GM12878 (cell line): Measurements from ENCODE around the gene IMMP2L. TPM values are rescaled to one million over a fixed set of nuclear protein-coding genes. Genes with fewer than 3 reads are reported as not detected.

Source experiments
- ATAC-seq: fragments of 200-7000 bp; cut with Tn5 transposase; 3 replicates; pipeline ENCODE4 v1.9.1; 2020; ENCODE audit warnings: mild to moderate bottlenecking, moderate library complexity
- BruUV-seq: library from RNA; stranded (reverse); fragments of 400-500 nt; replicated peaks from 2 replicates; lab custom pipeline; 2021; lab: Mats Ljungman, UMichigan
- CTCF ChIA-PET: fragments of 300-600 bp; sonication (Branson Sonifier 250); formaldehyde crosslinking; extraction: SDS; loops from one replicate; lab custom pipeline; 2021; ENCODE audit warnings: inconsistent platforms; lab: Yijun Ruan, JAX
- POLR2A ChIA-PET: fragments of 350-600 bp; formaldehyde crosslinking; extraction: SDS; loops from one replicate; lab custom pipeline; 2021; ENCODE audit warnings: inconsistent platforms; lab: Charles Lee
- RAD21 ChIA-PET: fragments of 300-600 bp; sonication (Branson Sonifier 250); formaldehyde crosslinking; loops from one replicate; lab custom pipeline; 2023; ENCODE audit warnings: antibody characterized with exemption; ENCODE audit not compliant: unreplicated experiment; lab: Charles Lee
- SMC1A ChIA-PET: fragments of 300-600 bp; sonication (Branson Sonifier 250); formaldehyde crosslinking; loops from one replicate; lab custom pipeline; 2023; ENCODE audit not compliant: unreplicated experiment, uncharacterized antibody; lab: Charles Lee
- DNase-seq: peaks from one replicate; pipeline ENCODE4 v3.0.0-alpha.2; 2011; ENCODE audit warnings: low read depth, low spot score
- FAIRE-seq: peaks from 3 replicates; lab custom pipeline; 2011; peaks lifted over from hg19 to GRCh38; lab: Jason Lieb, UNC
- H2AFZ ChIP-seq: 2 replicates; pipeline ENCODE4 v1.6.0; 2011; ENCODE audit warnings: low read depth, low read length, control low read depth; ENCODE audit not compliant: control insufficient read depth
- H3K27ac ChIP-seq: 2 replicates; pipeline ENCODE4 v1.5.1; 2011; ENCODE audit warnings: control low read depth; ENCODE audit not compliant: control insufficient read depth, insufficient read depth
- H3K27me3 ChIP-seq, 2 experiments: replicated peaks in 1 of 2; 2 replicates each; pipeline versions ENCODE4 v1.6.0 to v1.6.1; 2011; ENCODE audit warnings: low read length in 1 of 2; ENCODE audit not compliant: control insufficient read depth in 2 of 2, insufficient read depth in 2 of 2
- H3K36me3 ChIP-seq, 2 experiments: 2 replicates each; pipeline ENCODE4 v1.5.1; 2011; ENCODE audit warnings: low read length in 1 of 2; ENCODE audit not compliant: control insufficient read depth in 2 of 2, insufficient read depth in 2 of 2
- H3K4me1 ChIP-seq: 2 replicates; pipeline ENCODE4 v1.6.1; 2011; ENCODE audit warnings: mild to moderate bottlenecking, low read length, moderate library complexity, mixed read lengths; ENCODE audit not compliant: control insufficient read depth, insufficient read depth
- H3K4me2 ChIP-seq: 2 replicates; pipeline ENCODE4 v1.6.0; 2011; ENCODE audit warnings: control low read depth; ENCODE audit not compliant: control insufficient read depth, insufficient read depth
- H3K4me3 ChIP-seq: fragments of 200-600 bp; sonication (generic); 2 replicates; pipeline ENCODE4 v1.5.1; 2016
- H3K79me2 ChIP-seq: 2 replicates; pipeline ENCODE4 v1.6.0; 2011; ENCODE audit warnings: low read length; ENCODE audit not compliant: control insufficient read depth, insufficient read depth
- H3K9ac ChIP-seq: 2 replicates; pipeline ENCODE4 v1.8.0; 2011; ENCODE audit warnings: low read length, control low read depth, mixed read lengths; ENCODE audit not compliant: control insufficient read depth, insufficient read depth
- H3K9me3 ChIP-seq: replicated peaks from 3 replicates; pipeline ENCODE4 v1.5.1; 2011; ENCODE audit warnings: mild to moderate bottlenecking, low read length; ENCODE audit not compliant: control insufficient read depth, insufficient read depth
- H4K20me1 ChIP-seq: 2 replicates; pipeline ENCODE4 v1.6.0; 2011; ENCODE audit not compliant: control insufficient read depth, insufficient read depth
- BCL3 ChIP-seq: IDR thresholded peaks from 2 replicates; pipeline ENCODE4 v1.6.1; 2011; ENCODE audit warnings: borderline replicate concordance, low read depth, mild to moderate bottlenecking, moderate library complexity, low read length; ENCODE audit not compliant: insufficient read depth, poor library complexity, severe bottlenecking
- CEBPB ChIP-seq, 2 experiments: fragments of 150-350 bp in 1 of 2; IDR thresholded peaks; 2 replicates each; pipeline ENCODE4 v1.6.1; 2012 to 2014; ENCODE audit warnings: low read depth in 2 of 2, low read length in 2 of 2, borderline replicate concordance in 1 of 2, inconsistent platforms in 1 of 2
- HDAC6 ChIP-seq: fragments of 200-600 bp; sonication (generic); IDR thresholded peaks from one replicate; pipeline ENCODE4 v1.8.0; 2017; ENCODE audit warnings: antibody characterized with exemption; ENCODE audit not compliant: unreplicated experiment
- MAX ChIP-seq: IDR thresholded peaks from 2 replicates; pipeline ENCODE4 v1.6.1; 2012; ENCODE audit warnings: low read depth, low read length, improper control_type of control experiment
- RB1 ChIP-seq: fragments of 450-650 bp; formaldehyde crosslinking; IDR thresholded peaks from 2 replicates; pipeline ENCODE4 v1.6.1; 2017; ENCODE audit warnings: mild to moderate bottlenecking, borderline replicate concordance
- SP1 ChIP-seq: IDR thresholded peaks from one replicate; pipeline ENCODE4 v1.6.1; 2011; ENCODE audit warnings: low read depth, low read length
- WGBS: methylation state at CpG from one replicate; pipeline ENCODE4 v1.1.6; 2016; ENCODE audit warnings: low lambda C conversion rate; ENCODE audit not compliant: insufficient replicate concordance, insufficient coverage; ENCODE audit errors: missing lambda C conversion rate; 5-methylcytosine and 5-hydroxymethylcytosine counted together
- in situ Hi-C: fragments of 300-500 bp; cut with MboI; formaldehyde crosslinking; loops from 9 replicates; pipeline ENCODE4 v1.14.3; 2018; ENCODE audit warnings: mixed read lengths
- intact Hi-C: fragments of 100-400 bp; cut with micrococcal nuclease; formaldehyde crosslinking; loops from one replicate; pipeline ENCODE4 v1.14.2; 2022; ENCODE audit not compliant: unreplicated experiment
- polyA plus RNA-seq, 11 experiments: library from polyadenylated mRNA; depleted of rRNA in 4 of 11; unstranded in 6 of 11; stranded (reverse) in 5 of 11; fragments of >200 nt; fragmentation: Nextera tagmentation in 4 of 11; fragmentation: Illumina TruSeq in 1 of 11; extraction: Ambion mirVana in 4 of 11; extraction: Trizol in 1 of 11; gene quantifications; 1 replicate in 1 of 11; 2 replicates in 10 of 11; pipeline versions ENCODE4 v1.2.1 to v1.2.3, GENCODE V29; 2011 to 2016; ENCODE audit warnings: inconsistent platforms in 2 of 11, missing spikeins in 2 of 11, low read depth in 1 of 11
- total RNA-seq, 4 experiments: library from RNA; depleted of rRNA in 3 of 4; stranded (reverse); fragments of >200 nt in 3 of 4; fragmentation: Illumina TruSeq in 1 of 4; extraction: Trizol in 1 of 4; gene quantifications; 2 replicates each; pipeline versions ENCODE4 v1.2.1 to v1.2.3, GENCODE V29; 2013 to 2021

Gene IMMP2L
- total and polyA plus RNA-seq, 10 of the 15 experiments (the other 5 are each of a cell fraction or from before 2014, with no cell fraction given): 12.6 to 46.3 (median 19.6) TPM

- POLR2A ChIA-PET: no interaction called here
- ATAC-seq: no peak
- in situ Hi-C loops: no loop called here
- Histone ChIP-seq H4K20me1 (no peaks in the 10 kb centered on the region), H3K27me3 (no peaks in the 10 kb centered on the region), H3K4me2 (no peak overlapping the region), H3K36me3 (no peaks in the 10 kb centered on the region), H3K9me3 (no peaks in the 10 kb centered on the region), H3K4me1 (no peaks in the 10 kb centered on the region), H3K79me2 (no peaks in the 10 kb centered on the region), H3K27ac (no peak overlapping the region), H3K9ac (no peak overlapping the region), H2AFZ (no peak overlapping the region), H3K4me3 (no peak overlapping the region)
- RAD21 ChIA-PET: no interaction called here
- no peak for TF ChIP-seq MAX
- CTCF ChIA-PET: no interaction called here
- DNase-seq: no peak
- SMC1A ChIA-PET: interaction anchor here (0.5 to 1.1 kb wide), 2 partner anchors 131 to 280 kb away, joined by 3 to 4 read pairs; no protein-coding TSS in a partner anchor
- no peak for FAIRE-seq
- intact Hi-C loops: no loop called here
- no TSS peak for BruUV-seq
- WGBS: 46% methylated on average over 6 of the region's 6 CpGs
These were observed 752.5 kb downstream of the IMMP2L start for GRCh38 chr7:110809832-110810231.

- no peak overlapping the region for H3K4me2 ChIP-seq
- WGBS: 0% methylated on average over 1 of the region's 1 CpG
- no peak overlapping the region for H3K4me3 ChIP-seq
- FAIRE-seq: no peak
- H2AFZ ChIP-seq: no peak overlapping the region
- H3K27me3 ChIP-seq: no peaks in the 10 kb centered on the region
- no peaks in the 10 kb centered on the region for H3K36me3 ChIP-seq
- RAD21 ChIA-PET: no interaction called here
- no peaks in the 10 kb centered on the region for H3K9me3 ChIP-seq
- intact Hi-C loops: no loop called here
- BruUV-seq: no TSS peak
- H4K20me1 ChIP-seq: no peaks in the 10 kb centered on the region
- no peak overlapping the region for H3K9ac ChIP-seq
- TF ChIP-seq SP1 (no peak), BCL3 (no peak), CEBPB (IDR thresholded peaks at IDR 0.05; ENCODE audit: borderline replicate concordance in 1 of 2, low read depth in 2 of 2, low read length in 2 of 2) (no peak), RB1 (no peak), HDAC6 (no peak)
- TF ChIP-seq, all 136 proteins: peak for 0
- SMC1A ChIA-PET: interaction anchor here (0.7 to 1.4 kb wide), 2 partner anchors 9 to 156 kb away, joined by 3 to 4 read pairs; no protein-coding TSS in a partner anchor
- CTCF ChIA-PET: no interaction called here
- ATAC-seq: no peak
- Histone ChIP-seq H3K27ac (no peak overlapping the region), H3K79me2 (no peaks in the 10 kb centered on the region), H3K4me1 (no peaks in the 10 kb centered on the region)
- no peak for DNase-seq
- in situ Hi-C loops: no loop called here
- POLR2A ChIA-PET: no interaction called here
These were observed 753.9 kb downstream of the IMMP2L start for GRCh38 chr7:110808361-110808760.
